Adrenal gland (tissue), 19 donors: Measurements from ENCODE around the gene CSNK1G3. TPM values are rescaled to one million over a fixed set of nuclear protein-coding genes. Genes with fewer than 3 reads are reported as not detected.
A peak's percentile ranks its signal among the peaks of the same experiment; 100 is the strongest.
"Not testable (repeated sequence)": the region's sequence is repeated elsewhere in the genome, so short reads cannot be mapped to it uniquely, and the experiment has no call there.

Source experiments
- DNase-seq, 7 donors: peaks; one replicate each; pipeline ENCODE4 v3.0.0-alpha.2; 2019 to 2020
- H3K27ac ChIP-seq, 5 donors: fragments of 200-600 bp; sonication (generic) in 4 of 5; 1 replicate in 3 of 5; 2 replicates in 2 of 5; pipeline versions ENCODE4 v1.5.1 to v1.8.0; 2016 to 2020; ENCODE audit warnings: mild to moderate bottlenecking in 1 of 5
- H3K27me3 ChIP-seq: fragments of 200-600 bp; 2 replicates; pipeline ENCODE4 v1.8.0; 2021
- H3K36me3 ChIP-seq, 2 donors: fragments of 200-600 bp; replicated peaks in 1 of 2; 1 replicate in 1 of 2; 2 replicates in 1 of 2; pipeline versions ENCODE4 v1.5.1 to v1.8.0; 2018 to 2022
- H3K4me1 ChIP-seq, 2 donors: fragments of 200-600 bp; replicated peaks in 1 of 2; 1 replicate in 1 of 2; 2 replicates in 1 of 2; pipeline versions ENCODE4 v1.5.1 to v1.8.0; 2018 to 2021
- H3K4me3 ChIP-seq, 4 donors: fragments of 200-600 bp; sonication (generic) in 3 of 4; one replicate each; pipeline ENCODE4 v1.5.1; 2016 to 2018
- H3K9me3 ChIP-seq, 3 donors: fragments of 200-600 bp; sonication (generic) in 1 of 3; replicated peaks in 1 of 3; 1 replicate in 2 of 3; 2 replicates in 1 of 3; pipeline versions ENCODE4 v1.5.1 to v1.8.0; 2016 to 2021
- POLR2A ChIP-seq, 2 donors: fragments of 450-650 bp; IDR thresholded peaks; one replicate each; pipeline ENCODE4 v1.6.1; 2017; ENCODE audit warnings: antibody characterized with exemption in 2 of 2, mild to moderate bottlenecking in 2 of 2, moderate library complexity in 1 of 2
- WGBS, 4 donors: extraction: QIAGEN DNeasy Blood & Tissue Kit in 2 of 4; methylation state at CpG; one replicate each; pipeline versions ENCODE4 v1.1.5 to v1.1.7; 2013 to 2017; 5-methylcytosine and 5-hydroxymethylcytosine counted together
- intact Hi-C, 2 donors: fragments of 100-400 bp; cut with DNase I; formaldehyde crosslinking; loops; one replicate each; pipeline versions ENCODE4 v1.14.1 to v1.15.0; 2022 to 2023
- long read RNA-seq, 10 donors: library from polyadenylated mRNA in 3 of 10; unstranded in 2 of 10; stranded (forward) in 1 of 10; transcript quantifications; one replicate each; pipeline ENCODE4 v2.0.0 and lab custom pipeline, GENCODE V29; 2021 to 2026
- polyA plus RNA-seq, 3 donors: library from polyadenylated mRNA; stranded (reverse); fragments of 200-250 nt in 2 of 3; fragments of 350-450 nt in 1 of 3; fragmentation: Illumina TruSeq in 1 of 3; extraction: RNeasy Lipid Tissue Mini Kit (QIAGEN cat#74804) in 1 of 3; gene quantifications; one replicate each; pipeline ENCODE4 v1.2.3, GENCODE V29; 2013 to 2014
- total RNA-seq, 9 donors: library from RNA; depleted of rRNA in 4 of 9; stranded (reverse); fragments of >200 nt in 4 of 9; fragments of 120-200 nt in 1 of 9; fragmentation: NEBNext Ultra II Directional in 1 of 9; extraction: Animal tissue kit (Norgen Biotek cat#: 25700) in 1 of 9; gene quantifications; one replicate each; pipeline versions ENCODE4 v1.1.0 to v1.2.4, GENCODE V29; 2013 to 2023
- TF ChIP-seq, protein P1 (sequence below), 6 experiments: fragments of 450-650 bp in 4 of 6; fragments of 200-600 bp in 2 of 6; sonication (generic) in 1 of 6; IDR thresholded peaks; 1 replicate in 5 of 6; 2 replicates in 1 of 6; pipeline versions ENCODE4 v1.5.1 to v1.8.0; 2016 to 2021; ENCODE audit warnings: antibody characterized with exemption in 6 of 6, mild to moderate bottlenecking in 2 of 6, moderate library complexity in 1 of 6
- donor health status: healthy with polysubstance abuse.
- donor health status: Bipolar disorder and iron deficiency.
- donor health status: DM: yes; HTN: yes; CAD: no.
- donor health status: DM: no; HTN: no; CAD: no.
- donor health status: DM: no; HTN: no; CAD: no.
- donor health status: DM: yes; HTN: yes; CAD: no.

CSNK1G3 gene
- total RNA-seq (10 to 100 TPM; 24.5 to 36.2 (median 32.7) TPM), polyA plus RNA-seq (10 to 100 TPM in 1 of 3 donors, 1 to 10 TPM in 2; 7.3 to 27.3 (median 9.5) TPM)
- long read RNA-seq, donor 1, partial matches to known transcripts, result 0 of 2 reads
- long read RNA-seq, donor 1, other reads (novel, unspliced or antisense), result 0 of 2 reads
- long read RNA-seq, donor 2, partial matches to known transcripts, result 0 of 2 reads
- long read RNA-seq, donor 2, other reads (novel, unspliced or antisense), result 0 of 2 reads
- long read RNA-seq, donor 3, partial matches to known transcripts, result 20 of 22 reads
- long read RNA-seq, donor 3, other reads (novel, unspliced or antisense), result 0 of 22 reads
- long read RNA-seq, donor 4, full-length matches to known transcripts, result 7 of 9 reads
- long read RNA-seq, donor 4, partial matches to known transcripts, result 0 of 9 reads
- long read RNA-seq, donor 4, other reads (novel, unspliced or antisense), result 2 of 9 reads
- long read RNA-seq, donor 5, full-length matches to known transcripts, result 6 of 19 reads
- long read RNA-seq, donor 5, partial matches to known transcripts, result 0 of 19 reads
- long read RNA-seq, donor 5, other reads (novel, unspliced or antisense), result 13 of 19 reads
- long read RNA-seq, donor 6, full-length matches to known transcripts, result 6 of 9 reads
- long read RNA-seq, donor 6, partial matches to known transcripts, result 0 of 9 reads
- long read RNA-seq, donor 6, other reads (novel, unspliced or antisense), result 3 of 9 reads
- long read RNA-seq, donor 7, partial matches to known transcripts, result 0 of 1 reads
- long read RNA-seq, donor 7, other reads (novel, unspliced or antisense), result 0 of 1 reads
- long read RNA-seq, donor 8, full-length matches to known transcripts, result 3 of 8 reads
- long read RNA-seq, donor 8, partial matches to known transcripts, result 5 of 8 reads
- long read RNA-seq, donor 8, other reads (novel, unspliced or antisense), result 0 of 8 reads
- long read RNA-seq, donor 9, partial matches to known transcripts, result 0 of 1 reads
- long read RNA-seq, donor 9, other reads (novel, unspliced or antisense), result 0 of 1 reads
- long read RNA-seq, donor 10, full-length matches to known transcripts, result 3 of 3 reads
- long read RNA-seq, donor 10, partial matches to known transcripts, result 0 of 3 reads
- long read RNA-seq, donor 10, other reads (novel, unspliced or antisense), result 0 of 3 reads

DNA sequence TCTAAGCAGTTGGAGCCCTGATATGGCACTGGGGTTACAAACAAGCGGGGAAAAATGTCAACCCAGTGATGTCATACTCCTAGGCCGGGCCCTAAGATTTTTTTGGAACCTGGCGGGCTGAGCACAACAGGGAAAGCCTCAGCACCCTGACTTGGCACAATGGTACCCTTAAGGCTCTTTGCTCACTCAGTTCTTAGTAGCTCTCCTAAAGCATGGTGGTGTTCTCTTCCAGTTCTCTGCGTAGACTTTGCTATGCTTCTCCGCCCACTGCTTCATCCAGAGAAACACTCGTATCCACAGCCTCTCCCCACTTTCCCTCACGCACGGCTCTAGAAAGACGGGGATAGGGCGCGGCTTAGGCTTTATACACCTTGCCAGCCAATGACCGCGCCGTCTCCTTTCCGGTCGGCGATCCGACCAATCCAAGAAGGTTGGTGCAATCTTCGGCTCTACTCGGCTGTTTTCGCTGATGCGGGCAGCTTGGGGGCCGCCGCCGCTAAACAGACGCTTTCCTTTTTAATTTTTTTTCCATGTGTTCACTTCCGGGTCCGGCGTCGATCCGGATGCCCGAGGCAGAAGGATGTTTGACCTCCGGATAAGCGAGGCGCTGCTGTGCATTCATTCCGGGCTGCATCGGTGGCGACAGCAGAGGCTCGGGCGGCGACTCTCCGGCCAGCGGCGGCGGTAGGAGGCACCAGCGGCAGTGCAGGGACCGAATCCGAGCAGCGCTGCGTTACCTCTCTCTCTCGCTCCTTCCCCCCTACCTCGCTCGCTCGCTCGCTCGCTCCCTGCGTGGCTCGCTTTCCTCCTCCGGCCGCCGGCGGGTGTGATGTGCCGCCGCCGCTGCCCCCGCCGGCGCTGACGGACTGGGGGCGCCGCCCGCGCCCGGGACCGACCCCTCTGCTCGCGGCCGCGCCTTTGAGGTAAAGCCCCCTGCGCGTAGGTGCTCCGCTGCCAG lies at the start of gene CSNK1G3:
TSS of gene CSNK1G3 (plus strand) at position 530 of the 958 bp plus-strand sequence. CDS start 33,487 bp downstream, outside the sequence.
- peak; percentile 96 to 98 for TF ChIP-seq POLR2A (IDR thresholded peaks at IDR 0.05)
- TF ChIP-seq, protein P1, sequence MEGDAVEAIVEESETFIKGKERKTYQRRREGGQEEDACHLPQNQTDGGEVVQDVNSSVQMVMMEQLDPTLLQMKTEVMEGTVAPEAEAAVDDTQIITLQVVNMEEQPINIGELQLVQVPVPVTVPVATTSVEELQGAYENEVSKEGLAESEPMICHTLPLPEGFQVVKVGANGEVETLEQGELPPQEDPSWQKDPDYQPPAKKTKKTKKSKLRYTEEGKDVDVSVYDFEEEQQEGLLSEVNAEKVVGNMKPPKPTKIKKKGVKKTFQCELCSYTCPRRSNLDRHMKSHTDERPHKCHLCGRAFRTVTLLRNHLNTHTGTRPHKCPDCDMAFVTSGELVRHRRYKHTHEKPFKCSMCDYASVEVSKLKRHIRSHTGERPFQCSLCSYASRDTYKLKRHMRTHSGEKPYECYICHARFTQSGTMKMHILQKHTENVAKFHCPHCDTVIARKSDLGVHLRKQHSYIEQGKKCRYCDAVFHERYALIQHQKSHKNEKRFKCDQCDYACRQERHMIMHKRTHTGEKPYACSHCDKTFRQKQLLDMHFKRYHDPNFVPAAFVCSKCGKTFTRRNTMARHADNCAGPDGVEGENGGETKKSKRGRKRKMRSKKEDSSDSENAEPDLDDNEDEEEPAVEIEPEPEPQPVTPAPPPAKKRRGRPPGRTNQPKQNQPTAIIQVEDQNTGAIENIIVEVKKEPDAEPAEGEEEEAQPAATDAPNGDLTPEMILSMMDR (IDR thresholded peaks at IDR 0.05), result peak in 1 of 6 experiments; percentile 13
- Histone ChIP-seq H3K36me3 (no peaks in the 10 kb centered on the region), H3K27me3 (no peaks in the 10 kb centered on the region), H3K27ac (peak within 1 kb of the TSS; percentile 79 to 98 (median 91)), H3K4me3 (peak within 1 kb of the TSS; percentile 56 to 97 (median 90)), H3K9me3 (no peaks in the 10 kb centered on the region), H3K4me1 (peaks cover 0 to 12% of the 10 kb centered on the region in 2 donors)
- intact Hi-C loops, result no loop called here
- DNase-seq, result peak; percentile 97 to 99 (median 98)
- 1 to 2% (median 1%) methylated on average over 46 to 82 of the region's 82 CpGs for WGBS, 4 donors

GRCh38 chr5:123466839-123467238 lies 45.1 kb upstream of the CSNK1G3 start:
- H3K9me3 ChIP-seq, H3K36me3 ChIP-seq, H3K27ac ChIP-seq, H3K4me1 ChIP-seq, DNase-seq, intact Hi-C loops, H3K4me3 ChIP-seq, H3K27me3 ChIP-seq: not testable (repeated sequence)
- WGBS, 4 donors, result 92 to 100% (median 94%) methylated on average over 1 of the region's 1 CpG

- TF ChIP-seq, protein P1 (IDR thresholded peaks at IDR 0.05), result no peak
- TF ChIP-seq POLR2A (IDR thresholded peaks at IDR 0.05), result no peak
- intact Hi-C loops, result no loop called here
- no peak for DNase-seq
- 83 to 88% (median 86%) methylated on average over 3 of the region's 3 CpGs for WGBS, 4 donors
- H3K4me1 ChIP-seq, result no peaks in the 10 kb centered on the region
- no peaks in the 10 kb centered on the region for H3K27me3 ChIP-seq
- H3K4me3 ChIP-seq, result no peak overlapping the region
- H3K36me3 ChIP-seq, result no peaks in the 10 kb centered on the region
- no peak overlapping the region for H3K27ac ChIP-seq
- no peaks in the 10 kb centered on the region for H3K9me3 ChIP-seq
These were observed 40.6 kb upstream of the CSNK1G3 start for GRCh38 chr5:123471385-123471784.
